Upper lobe of left lung (tissue), 6 donors: ENCODE results near the gene MEPE. TPM values are rescaled to one million over a fixed set of nuclear protein-coding genes. Genes with fewer than 3 reads are reported as not detected.

ENCODE experiments used
- ATAC-seq, 2 donors: fragments of 200-7000 bp; cut with Tn5 transposase; one replicate each; pipeline ENCODE4 v1.9.1; 2022; ENCODE audit warnings: mild to moderate bottlenecking in 2 of 2, moderate library complexity in 2 of 2; ENCODE audit not compliant: low FRiP score in 2 of 2
- DNase-seq, 2 donors: peaks; one replicate each; pipeline ENCODE4 v3.0.0-alpha.2; 2019 to 2020
- H3K27ac ChIP-seq, 4 donors: fragments of 200-600 bp; sonication (generic); one replicate each; pipeline ENCODE4 v1.5.1; 2016 to 2019
- H3K27me3 ChIP-seq, 4 donors: fragments of 200-600 bp; sonication (generic); one replicate each; pipeline ENCODE4 v1.5.1; 2017 to 2019
- H3K36me3 ChIP-seq, 4 donors: fragments of 200-600 bp; sonication (generic); one replicate each; pipeline ENCODE4 v1.5.1; 2016 to 2019
- H3K4me1 ChIP-seq, 4 donors: fragments of 200-600 bp; sonication (generic); one replicate each; pipeline ENCODE4 v1.5.1; 2018 to 2019
- H3K4me3 ChIP-seq, 4 donors: fragments of 200-600 bp; sonication (generic); one replicate each; pipeline ENCODE4 v1.5.1; 2017 to 2019; ENCODE audit warnings: mild to moderate bottlenecking in 2 of 4, moderate library complexity in 1 of 4
- H3K9me3 ChIP-seq, 4 donors: fragments of 200-600 bp; sonication (generic); one replicate each; pipeline ENCODE4 v1.5.1; 2018 to 2019
- EP300 ChIP-seq, 4 donors: sonication (generic); formaldehyde crosslinking; IDR thresholded peaks; one replicate each; pipeline ENCODE4 v1.5.1; 2017; ENCODE audit warnings: antibody characterized with exemption in 4 of 4, control low read depth in 2 of 4
- POLR2A ChIP-seq, 4 donors: fragments of 450-650 bp; IDR thresholded peaks; one replicate each; pipeline ENCODE4 v1.5.1; 2016 to 2017; ENCODE audit warnings: antibody characterized with exemption in 4 of 4, mild to moderate bottlenecking in 2 of 4
- POLR2AphosphoS5 ChIP-seq, 2 donors: sonication (generic); formaldehyde crosslinking; IDR thresholded peaks; one replicate each; pipeline ENCODE4 v1.5.1; 2017; ENCODE audit warnings: antibody characterized with exemption in 2 of 2
- WGBS, 2 donors: methylation state at CpG; one replicate each; pipeline ENCODE4 v1.1.5; 2017 to 2018; 5-methylcytosine and 5-hydroxymethylcytosine counted together
- total RNA-seq, 6 donors: library from RNA; depleted of rRNA in 4 of 6; stranded (reverse); fragments of >200 nt in 4 of 6; gene quantifications; one replicate each; pipeline versions ENCODE4 v1.1.0 to v1.2.1, GENCODE V29; 2016 to 2021
- TF ChIP-seq, protein P1 (sequence below), 6 experiments: fragments of 450-650 bp in 4 of 6; fragments of 200-600 bp in 2 of 6; sonication (generic) in 2 of 6; IDR thresholded peaks; one replicate each; pipeline ENCODE4 v1.5.1; 2016 to 2019; ENCODE audit warnings: antibody characterized with exemption in 6 of 6
- donor health status: DM: no; HTN: no; CAD: no; lungs with moderate emphysema.
- donor health status: DM: no; HTN: yes; CAD: no; lungs with severe emphysema.

The MEPE gene
- total RNA-seq, 6 donors from 2014 or later = not detected

DNA sequence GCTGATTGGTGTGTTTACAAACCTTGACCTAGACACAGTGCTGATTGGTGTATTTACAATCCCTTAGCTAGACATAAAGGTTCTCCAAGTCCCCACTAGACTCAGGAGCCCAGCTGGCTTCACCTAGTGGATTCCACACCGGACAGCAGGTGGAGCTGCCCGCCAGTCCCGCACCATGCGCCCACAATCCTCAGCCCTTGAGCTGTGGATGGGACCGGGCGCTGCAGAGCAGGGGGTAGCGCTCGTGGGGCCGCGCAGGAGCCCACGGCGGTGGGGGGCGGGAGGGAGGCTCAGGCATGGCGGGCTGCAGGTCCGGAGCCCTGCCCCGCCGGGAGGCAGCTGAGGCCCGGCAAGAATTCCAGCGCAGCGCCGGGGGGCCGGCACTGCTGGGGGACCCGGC is 30.7 kb downstream of the MEPE start:
- H3K27ac ChIP-seq = no peak overlapping the region
- WGBS, 2 donors = 97% methylated on average over 21 of the region's 23 CpGs; no CpG with 5 or more reads in 1 of the 2 donors
- H3K9me3 ChIP-seq = no peaks in the 10 kb centered on the region
- no peak for ATAC-seq
- DNase-seq = peak in 1 of 2 donors; percentile 48
- no peaks in the 10 kb centered on the region for H3K27me3 ChIP-seq
- H3K4me3 ChIP-seq = no peak overlapping the region
- H3K4me1 ChIP-seq = peaks cover 0 to 11% (median 6%) of the 10 kb centered on the region in 4 donors
- no peaks in the 10 kb centered on the region for H3K36me3 ChIP-seq
- TF ChIP-seq POLR2AphosphoS5 (IDR thresholded peaks at IDR 0.05) (no peak), EP300 (IDR thresholded peaks at IDR 0.05) (no peak), POLR2A (IDR thresholded peaks at IDR 0.05) (no peak)
- TF ChIP-seq, protein P1, sequence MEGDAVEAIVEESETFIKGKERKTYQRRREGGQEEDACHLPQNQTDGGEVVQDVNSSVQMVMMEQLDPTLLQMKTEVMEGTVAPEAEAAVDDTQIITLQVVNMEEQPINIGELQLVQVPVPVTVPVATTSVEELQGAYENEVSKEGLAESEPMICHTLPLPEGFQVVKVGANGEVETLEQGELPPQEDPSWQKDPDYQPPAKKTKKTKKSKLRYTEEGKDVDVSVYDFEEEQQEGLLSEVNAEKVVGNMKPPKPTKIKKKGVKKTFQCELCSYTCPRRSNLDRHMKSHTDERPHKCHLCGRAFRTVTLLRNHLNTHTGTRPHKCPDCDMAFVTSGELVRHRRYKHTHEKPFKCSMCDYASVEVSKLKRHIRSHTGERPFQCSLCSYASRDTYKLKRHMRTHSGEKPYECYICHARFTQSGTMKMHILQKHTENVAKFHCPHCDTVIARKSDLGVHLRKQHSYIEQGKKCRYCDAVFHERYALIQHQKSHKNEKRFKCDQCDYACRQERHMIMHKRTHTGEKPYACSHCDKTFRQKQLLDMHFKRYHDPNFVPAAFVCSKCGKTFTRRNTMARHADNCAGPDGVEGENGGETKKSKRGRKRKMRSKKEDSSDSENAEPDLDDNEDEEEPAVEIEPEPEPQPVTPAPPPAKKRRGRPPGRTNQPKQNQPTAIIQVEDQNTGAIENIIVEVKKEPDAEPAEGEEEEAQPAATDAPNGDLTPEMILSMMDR (IDR thresholded peaks at IDR 0.05) = no peak

DNA sequence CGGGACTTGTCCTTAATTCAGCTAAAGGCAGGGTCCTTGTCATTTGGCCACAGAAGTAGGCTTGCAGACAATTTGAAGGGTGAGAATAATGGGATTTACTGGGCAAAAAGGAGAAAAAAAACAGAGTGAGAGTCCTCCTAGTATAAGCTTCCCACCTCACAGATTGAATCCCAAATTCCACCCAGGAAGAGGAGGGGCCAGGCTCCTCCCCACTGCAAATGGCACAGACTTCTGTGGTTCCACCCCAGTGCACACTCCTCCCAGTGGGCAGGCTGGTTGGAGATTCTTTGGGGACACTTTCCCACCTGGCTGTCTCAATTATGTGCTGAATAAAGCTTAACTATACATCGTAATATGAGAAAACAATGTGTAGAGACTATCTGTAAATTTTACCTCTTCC is 31.6 kb downstream of the MEPE start:
- Histone ChIP-seq H3K4me3 (no peak overlapping the region), H3K9me3 (no peaks in the 10 kb centered on the region), H3K27me3 (no peaks in the 10 kb centered on the region), H3K4me1 (peaks cover 0 to 11% (median 6%) of the 10 kb centered on the region in 4 donors), H3K36me3 (no peaks in the 10 kb centered on the region), H3K27ac (no peak overlapping the region)
- DNase-seq = no peak
- ATAC-seq = no peak
- TF ChIP-seq, protein P1 (IDR thresholded peaks at IDR 0.05) = no peak
- TF ChIP-seq EP300 (IDR thresholded peaks at IDR 0.05) (no peak), POLR2A (IDR thresholded peaks at IDR 0.05) (no peak), POLR2AphosphoS5 (IDR thresholded peaks at IDR 0.05) (no peak)
- WGBS, 2 donors = 96 to 98% methylated on average over 2 of the region's 2 CpGs

DNA sequence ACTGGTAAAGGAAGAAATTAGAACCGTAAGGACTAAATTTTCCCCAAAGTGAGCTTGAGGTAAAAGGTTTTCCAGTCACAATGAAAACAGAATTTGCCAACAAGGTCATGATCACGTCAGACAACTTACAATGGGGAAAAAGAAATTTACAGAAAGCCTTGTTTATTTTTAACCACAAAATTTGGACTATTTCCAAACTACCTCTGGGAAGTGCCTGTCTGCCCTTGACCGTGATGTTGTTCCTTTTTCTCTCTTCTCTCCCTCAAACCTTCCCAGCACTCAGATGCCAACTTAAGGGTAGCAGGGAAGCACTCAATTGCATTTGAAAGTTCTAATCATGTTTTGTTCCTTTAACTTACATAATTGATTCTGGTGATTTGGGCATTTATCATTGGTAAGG is 32.5 kb downstream of the MEPE start:
- H3K4me1 ChIP-seq = peaks cover 0 to 11% (median 6%) of the 10 kb centered on the region in 4 donors
- H3K36me3 ChIP-seq = no peaks in the 10 kb centered on the region
- no peak overlapping the region for H3K27ac ChIP-seq
- TF ChIP-seq, protein P1 (IDR thresholded peaks at IDR 0.05) = no peak
- no peak for TF ChIP-seq POLR2A (IDR thresholded peaks at IDR 0.05)
- no peak for TF ChIP-seq POLR2AphosphoS5 (IDR thresholded peaks at IDR 0.05)
- no peak for TF ChIP-seq EP300 (IDR thresholded peaks at IDR 0.05)
- 27 to 33% methylated on average over 3 of the region's 3 CpGs for WGBS, 2 donors
- no peaks in the 10 kb centered on the region for H3K9me3 ChIP-seq
- no peak overlapping the region for H3K4me3 ChIP-seq
- no peaks in the 10 kb centered on the region for H3K27me3 ChIP-seq
- ATAC-seq (no peak), DNase-seq (no peak)

DNA sequence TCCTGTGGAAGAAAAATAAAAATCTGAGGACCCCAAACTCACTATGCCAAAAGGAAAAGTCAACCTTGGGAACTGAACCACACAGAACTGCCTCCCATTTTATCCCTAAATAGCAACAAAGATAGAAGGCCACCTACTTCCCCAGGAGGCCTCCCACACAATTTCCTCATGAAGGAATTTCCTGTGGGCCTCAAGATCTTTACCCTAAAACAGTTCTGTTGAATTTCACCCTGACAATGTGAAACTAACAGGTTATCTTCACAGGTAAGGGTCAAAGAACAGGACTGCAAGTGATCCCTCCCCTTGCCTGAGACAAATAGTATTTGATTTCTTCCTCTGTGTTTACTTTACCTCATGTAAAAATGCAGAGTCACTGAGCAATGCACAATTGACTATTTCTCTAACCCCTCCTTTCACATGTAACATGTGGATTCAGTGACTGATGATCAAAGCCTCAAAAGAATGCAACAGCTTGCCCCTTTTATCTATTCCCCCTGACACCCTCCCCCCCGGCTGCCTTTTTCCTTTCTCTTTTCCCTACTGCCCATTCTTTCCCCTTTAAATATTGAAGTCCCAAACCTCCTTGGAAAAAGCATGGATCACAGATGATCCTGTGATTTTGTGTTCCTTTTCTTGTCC is 33.3 kb downstream of the MEPE start:
- Histone ChIP-seq H3K4me3 (no peak overlapping the region), H3K4me1 (peaks cover 0 to 11% (median 6%) of the 10 kb centered on the region in 4 donors), H3K27me3 (no peaks in the 10 kb centered on the region), H3K36me3 (no peaks in the 10 kb centered on the region), H3K9me3 (no peaks in the 10 kb centered on the region), H3K27ac (no peak overlapping the region)
- ATAC-seq (no peak), DNase-seq (no peak)
- TF ChIP-seq EP300 (IDR thresholded peaks at IDR 0.05) (no peak), POLR2AphosphoS5 (IDR thresholded peaks at IDR 0.05) (no peak), POLR2A (IDR thresholded peaks at IDR 0.05) (no peak)
- TF ChIP-seq, protein P1 (IDR thresholded peaks at IDR 0.05) = no peak
- 64 to 74% methylated on average over 1 of the region's 1 CpG for WGBS, 2 donors

DNA sequence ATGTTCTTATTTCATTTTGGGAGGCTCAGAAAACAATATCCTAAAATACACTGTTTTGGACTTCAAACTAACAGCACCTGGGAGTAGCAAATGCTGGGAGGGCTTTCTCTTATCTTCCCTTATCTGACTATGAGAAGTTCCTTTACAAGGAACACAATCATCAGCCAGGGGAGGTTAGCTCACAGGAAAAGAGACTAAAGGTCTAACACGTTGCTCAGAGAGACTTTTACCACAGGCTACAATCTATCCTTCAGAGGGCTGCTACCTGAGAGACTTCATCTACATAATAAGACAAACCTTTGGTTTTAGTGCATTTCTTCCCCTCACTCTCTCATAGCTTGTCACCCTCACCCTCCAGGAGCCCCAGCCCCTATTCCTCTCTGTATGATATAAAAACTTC is 35.8 kb downstream of the MEPE start:
- 19 to 26% methylated on average over 1 of the region's 1 CpG for WGBS, 2 donors

More for the DNA sequence above, 35.8 kb downstream of the MEPE start:
- no peaks in the 10 kb centered on the region for H3K36me3 ChIP-seq
- no peak for TF ChIP-seq POLR2AphosphoS5 (IDR thresholded peaks at IDR 0.05)
- no peak for TF ChIP-seq POLR2A (IDR thresholded peaks at IDR 0.05)
- no peak for TF ChIP-seq EP300 (IDR thresholded peaks at IDR 0.05)
- TF ChIP-seq, protein P1 (IDR thresholded peaks at IDR 0.05) = no peak
- DNase-seq (no peak), ATAC-seq (no peak)
- peaks cover 0 to 11% (median 6%) of the 10 kb centered on the region in 4 donors for H3K4me1 ChIP-seq
- no peaks in the 10 kb centered on the region for H3K27me3 ChIP-seq
- H3K27ac ChIP-seq = no peak overlapping the region
- no peak overlapping the region for H3K4me3 ChIP-seq
- H3K9me3 ChIP-seq = no peaks in the 10 kb centered on the region
